NB4 (cell line): Measurements from ENCODE around the gene SUGP2.

Experiments
- POLR2A ChIP-seq: IDR thresholded peaks from 2 replicates; pipeline ENCODE4 v1.6.1; 2011; ENCODE audit warnings: mild to moderate bottlenecking; ENCODE audit not compliant: insufficient read length; ENCODE audit errors: extremely low read depth
- TF ChIP-seq, protein P1 (sequence below): IDR thresholded peaks from one replicate; pipeline ENCODE4 v1.5.1; 2012; ENCODE audit warnings: low read depth, low read length
- TF ChIP-seq, protein P2 (sequence below): IDR thresholded peaks from 2 replicates; pipeline ENCODE4 v1.6.1; 2011; ENCODE audit warnings: low read depth, low read length

GRCh38 chr19:18975011-18975410, 58.3 kb downstream of the SUGP2 start:
- TF ChIP-seq, protein P1, sequence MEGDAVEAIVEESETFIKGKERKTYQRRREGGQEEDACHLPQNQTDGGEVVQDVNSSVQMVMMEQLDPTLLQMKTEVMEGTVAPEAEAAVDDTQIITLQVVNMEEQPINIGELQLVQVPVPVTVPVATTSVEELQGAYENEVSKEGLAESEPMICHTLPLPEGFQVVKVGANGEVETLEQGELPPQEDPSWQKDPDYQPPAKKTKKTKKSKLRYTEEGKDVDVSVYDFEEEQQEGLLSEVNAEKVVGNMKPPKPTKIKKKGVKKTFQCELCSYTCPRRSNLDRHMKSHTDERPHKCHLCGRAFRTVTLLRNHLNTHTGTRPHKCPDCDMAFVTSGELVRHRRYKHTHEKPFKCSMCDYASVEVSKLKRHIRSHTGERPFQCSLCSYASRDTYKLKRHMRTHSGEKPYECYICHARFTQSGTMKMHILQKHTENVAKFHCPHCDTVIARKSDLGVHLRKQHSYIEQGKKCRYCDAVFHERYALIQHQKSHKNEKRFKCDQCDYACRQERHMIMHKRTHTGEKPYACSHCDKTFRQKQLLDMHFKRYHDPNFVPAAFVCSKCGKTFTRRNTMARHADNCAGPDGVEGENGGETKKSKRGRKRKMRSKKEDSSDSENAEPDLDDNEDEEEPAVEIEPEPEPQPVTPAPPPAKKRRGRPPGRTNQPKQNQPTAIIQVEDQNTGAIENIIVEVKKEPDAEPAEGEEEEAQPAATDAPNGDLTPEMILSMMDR = no peak
- TF ChIP-seq POLR2A = no peak
- TF ChIP-seq, protein P2, sequence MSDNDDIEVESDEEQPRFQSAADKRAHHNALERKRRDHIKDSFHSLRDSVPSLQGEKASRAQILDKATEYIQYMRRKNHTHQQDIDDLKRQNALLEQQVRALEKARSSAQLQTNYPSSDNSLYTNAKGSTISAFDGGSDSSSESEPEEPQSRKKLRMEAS = no peak
